Transverse colon (tissue), 4 donors: Measurements from ENCODE around the gene ADGRA1. TPM values are rescaled to one million over a fixed set of nuclear protein-coding genes. Genes with fewer than 3 reads are reported as not detected.

Experiments used
- DNase-seq: peaks from one replicate; pipeline ENCODE4 v3.0.0-alpha.2; 2019
- H3K27ac ChIP-seq, 4 donors: fragments of 200-600 bp; sonication (generic); 2 replicates each; pipeline ENCODE4 v1.5.1; 2016 to 2018; ENCODE audit warnings: inconsistent platforms in 4 of 4
- H3K27me3 ChIP-seq: fragments of 200-600 bp; sonication (generic); 2 replicates; pipeline ENCODE4 v1.5.1; 2017; ENCODE audit warnings: inconsistent platforms
- H3K36me3 ChIP-seq, 4 donors: fragments of 200-600 bp; sonication (generic); 2 replicates each; pipeline ENCODE4 v1.5.1; 2017 to 2019; ENCODE audit warnings: inconsistent platforms in 4 of 4
- H3K4me1 ChIP-seq, 4 donors: fragments of 200-600 bp; sonication (generic); 2 replicates each; pipeline ENCODE4 v1.5.1; 2017 to 2020; ENCODE audit warnings: inconsistent platforms in 4 of 4
- H3K4me3 ChIP-seq, 4 donors: fragments of 200-600 bp; sonication (generic); 1 replicate in 1 of 4; 2 replicates in 3 of 4; pipeline versions ENCODE4 v1.5.1 to v1.6.1; 2017 to 2019; ENCODE audit warnings: inconsistent platforms in 4 of 4
- H3K9me3 ChIP-seq, 2 donors: fragments of 200-600 bp; sonication (generic); 2 replicates each; pipeline ENCODE4 v1.5.1; 2017 to 2019; ENCODE audit warnings: inconsistent platforms in 2 of 2
- EP300 ChIP-seq: sonication (generic); formaldehyde crosslinking; IDR thresholded peaks from one replicate; pipeline ENCODE4 v1.6.1; 2017; ENCODE audit warnings: antibody characterized with exemption, low read depth
- POLR2A ChIP-seq: fragments of 450-650 bp; IDR thresholded peaks from one replicate; pipeline ENCODE4 v1.6.1; 2016; ENCODE audit warnings: antibody characterized with exemption, mild to moderate bottlenecking, moderate library complexity
- POLR2AphosphoS5 ChIP-seq, 3 donors: sonication (generic); formaldehyde crosslinking; IDR thresholded peaks; one replicate each; pipeline ENCODE4 v1.6.1; 2016; ENCODE audit warnings: antibody characterized with exemption in 3 of 3
- WGBS, 2 donors: methylation state at CpG; one replicate each; pipeline ENCODE4 v1.1.5; 2018; ENCODE audit warnings: low coverage in 1 of 2; 5-methylcytosine and 5-hydroxymethylcytosine counted together
- in situ Hi-C, 4 donors: fragments of 200-750 bp; cut with MboI; loops; one replicate each; pipeline versions ENCODE4 v1.15.0 to v1.15.1; 2017; ENCODE audit warnings: low sequenced_read_pairs in 3 of 4, low pct_ligation_motif_present in 1 of 4, low pct_unique_long_range_greater_than_20kb in 1 of 4
- intact Hi-C: fragments of 100-400 bp; cut with DNase I; formaldehyde crosslinking; loops from one replicate; pipeline ENCODE4 v1.15.1; 2023; ENCODE audit warnings: low total_unique reads
- total RNA-seq, 4 donors: library from RNA; depleted of rRNA; stranded (reverse); fragments of >200 nt; gene quantifications; one replicate each; pipeline ENCODE4 v1.1.0, GENCODE V29; 2016
- TF ChIP-seq, protein P1 (sequence below), 5 experiments: fragments of 200-600 bp in 3 of 5; fragments of 450-650 bp in 2 of 5; sonication (generic) in 3 of 5; IDR thresholded peaks; 1 replicate in 2 of 5; 2 replicates in 3 of 5; pipeline ENCODE4 v1.5.1; 2016 to 2017; ENCODE audit warnings: antibody characterized with exemption in 5 of 5, inconsistent platforms in 3 of 5, mild to moderate bottlenecking in 2 of 5, moderate library complexity in 1 of 5

ADGRA1 gene
- total RNA-seq, 4 donors from 2014 or later, result 0.16 TPM; not detected in 3

DNA sequence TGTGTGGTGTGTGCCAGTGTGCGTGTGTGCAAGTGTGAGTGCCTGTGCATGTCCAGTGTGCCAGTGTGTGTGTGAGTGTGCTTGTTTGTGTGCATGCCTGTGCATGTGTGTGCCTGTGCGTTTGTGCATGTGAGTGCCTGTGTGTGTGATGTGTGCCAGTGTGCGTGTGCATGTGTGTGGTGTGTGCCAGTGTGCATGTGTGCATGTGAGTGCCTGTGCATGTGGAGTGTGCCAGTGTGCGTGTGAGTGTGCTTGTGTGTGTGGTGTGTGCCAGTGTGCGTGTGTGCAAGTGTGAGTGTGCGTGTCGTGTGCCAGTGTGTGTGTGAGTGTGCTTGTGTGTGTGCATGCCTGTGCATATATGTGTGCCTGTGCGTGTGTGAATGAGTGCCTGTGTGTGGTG is 33.8 kb downstream of the ADGRA1 start:
- peaks cover 25% of the 10 kb centered on the region for H3K27me3 ChIP-seq
- DNase-seq, result no peak
- H3K9me3 ChIP-seq, result no peaks in the 10 kb centered on the region
- no peaks in the 10 kb centered on the region for H3K36me3 ChIP-seq
- no peaks in the 10 kb centered on the region for H3K4me1 ChIP-seq
- intact Hi-C loops, result no loop called here
- in situ Hi-C loops, result loop anchor here in 2 of 4 donors (25.0 kb wide), 1 partner anchor 184 kb away; the partner anchor contains the start of gene CFAP46 (in 2 of the 2)
- H3K4me3 ChIP-seq, result no peak overlapping the region
- no peak overlapping the region for H3K27ac ChIP-seq
- 90 to 95% methylated on average over 2 to 8 of the region's 8 CpGs for WGBS, 2 donors
- TF ChIP-seq POLR2AphosphoS5 (IDR thresholded peaks at IDR 0.05) (no peak), EP300 (no peak), POLR2A (no peak)
- TF ChIP-seq, protein P1, sequence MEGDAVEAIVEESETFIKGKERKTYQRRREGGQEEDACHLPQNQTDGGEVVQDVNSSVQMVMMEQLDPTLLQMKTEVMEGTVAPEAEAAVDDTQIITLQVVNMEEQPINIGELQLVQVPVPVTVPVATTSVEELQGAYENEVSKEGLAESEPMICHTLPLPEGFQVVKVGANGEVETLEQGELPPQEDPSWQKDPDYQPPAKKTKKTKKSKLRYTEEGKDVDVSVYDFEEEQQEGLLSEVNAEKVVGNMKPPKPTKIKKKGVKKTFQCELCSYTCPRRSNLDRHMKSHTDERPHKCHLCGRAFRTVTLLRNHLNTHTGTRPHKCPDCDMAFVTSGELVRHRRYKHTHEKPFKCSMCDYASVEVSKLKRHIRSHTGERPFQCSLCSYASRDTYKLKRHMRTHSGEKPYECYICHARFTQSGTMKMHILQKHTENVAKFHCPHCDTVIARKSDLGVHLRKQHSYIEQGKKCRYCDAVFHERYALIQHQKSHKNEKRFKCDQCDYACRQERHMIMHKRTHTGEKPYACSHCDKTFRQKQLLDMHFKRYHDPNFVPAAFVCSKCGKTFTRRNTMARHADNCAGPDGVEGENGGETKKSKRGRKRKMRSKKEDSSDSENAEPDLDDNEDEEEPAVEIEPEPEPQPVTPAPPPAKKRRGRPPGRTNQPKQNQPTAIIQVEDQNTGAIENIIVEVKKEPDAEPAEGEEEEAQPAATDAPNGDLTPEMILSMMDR (IDR thresholded peaks at IDR 0.05), result no peak

DNA sequence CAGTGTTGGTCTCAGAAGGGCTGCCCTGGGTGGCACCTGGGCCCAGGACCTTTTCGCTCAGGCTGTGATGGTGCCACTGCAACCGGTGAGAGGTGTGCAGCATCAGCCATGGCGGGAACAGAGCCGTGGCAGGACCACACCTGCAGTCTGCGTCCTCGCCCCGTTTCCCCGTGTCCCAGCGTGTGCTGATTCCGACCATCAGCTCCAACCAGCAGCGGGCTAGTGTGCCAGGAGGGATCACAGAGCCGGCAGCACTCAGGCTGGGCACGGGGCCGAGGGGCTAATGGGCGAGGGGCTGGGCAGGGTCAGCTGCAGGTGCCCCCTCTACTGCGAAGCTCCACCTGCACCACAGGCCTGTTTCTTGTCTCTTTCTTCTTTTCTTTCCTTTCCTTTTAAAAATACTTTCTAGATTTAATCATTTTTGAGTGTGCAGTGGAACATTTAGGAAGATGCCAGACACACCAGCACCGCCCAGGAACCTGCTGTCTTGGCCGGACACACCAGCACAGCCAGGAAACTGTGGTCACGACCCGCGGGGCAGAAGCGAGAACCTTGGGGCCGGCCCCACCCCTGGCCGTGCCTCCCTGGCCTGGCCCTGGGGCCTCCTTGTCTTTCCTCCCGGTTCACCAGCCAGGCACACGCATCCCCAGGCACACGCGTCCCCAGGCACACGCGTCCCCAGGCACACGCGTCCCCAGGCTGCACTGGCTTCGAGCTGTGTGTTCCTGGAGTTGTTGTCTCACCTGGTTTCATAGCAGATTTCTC is 34.6 kb downstream of the ADGRA1 start:
- Histone ChIP-seq H3K27me3 (peaks cover 25% of the 10 kb centered on the region), H3K4me1 (no peaks in the 10 kb centered on the region), H3K27ac (no peak overlapping the region), H3K4me3 (no peak overlapping the region), H3K9me3 (no peaks in the 10 kb centered on the region), H3K36me3 (no peaks in the 10 kb centered on the region)
- in situ Hi-C loops, result loop anchor here in 2 of 4 donors (25.0 kb wide), 1 partner anchor 185 kb away; the partner anchor contains the start of gene CFAP46 (in 2 of the 2)
- WGBS, 2 donors, result 61 to 79% methylated on average over 4 to 33 of the region's 33 CpGs
- no peak for DNase-seq
- TF ChIP-seq EP300 (no peak), POLR2AphosphoS5 (IDR thresholded peaks at IDR 0.05) (no peak), POLR2A (no peak)
- TF ChIP-seq, protein P1 (IDR thresholded peaks at IDR 0.05), result no peak
- intact Hi-C loops, result no loop called here

DNA sequence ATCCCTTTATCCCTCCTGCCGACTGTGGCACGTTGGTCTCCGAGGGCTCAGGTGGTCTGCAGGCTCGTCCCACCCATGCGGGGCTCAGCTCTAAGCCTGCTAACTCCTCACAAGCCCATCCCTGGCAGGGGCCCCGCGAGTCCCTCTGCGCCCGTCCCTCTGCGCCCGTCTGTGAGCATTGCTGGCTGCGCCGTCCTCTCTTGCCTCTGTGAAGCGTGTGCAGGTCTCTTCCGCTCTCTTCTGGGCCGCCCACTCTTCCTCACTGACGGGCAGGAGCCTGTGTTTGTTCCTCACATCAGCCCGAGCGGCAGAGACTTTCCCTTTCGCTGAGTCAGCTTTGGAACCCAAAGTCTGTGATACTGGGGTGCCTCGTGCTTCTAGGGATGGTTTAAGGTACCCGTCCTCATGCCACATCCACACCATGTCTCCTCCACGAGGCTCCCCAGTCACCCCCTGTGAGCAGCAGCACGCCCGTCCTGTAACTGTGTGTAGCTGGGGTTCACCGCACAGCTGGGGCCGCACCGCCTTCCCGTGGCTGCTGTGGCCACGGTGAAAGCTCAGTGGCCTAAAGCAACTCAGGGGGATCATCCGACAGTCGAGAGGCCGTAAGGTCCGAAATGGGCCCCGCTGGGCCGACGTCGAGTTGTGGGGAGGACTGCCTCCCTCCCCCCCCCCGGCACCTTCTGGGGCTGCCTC is 35.5 kb downstream of the ADGRA1 start:
- TF ChIP-seq POLR2AphosphoS5 (IDR thresholded peaks at IDR 0.05), result no peak
- no peak for TF ChIP-seq POLR2A
- no peak for DNase-seq
- in situ Hi-C loops (loop anchor here in 2 of 4 donors (25.0 kb wide), 1 partner anchor 186 kb away; the partner anchor contains the start of gene CFAP46 (in 2 of the 2)), intact Hi-C loops (no loop called here)
- 74% methylated on average over 38 of the region's 39 CpGs; no CpG with 5 or more reads in 1 of the 2 donors for WGBS, 2 donors
- Histone ChIP-seq H3K27me3 (peaks cover 25% of the 10 kb centered on the region), H3K27ac (no peak overlapping the region), H3K9me3 (no peaks in the 10 kb centered on the region), H3K36me3 (no peaks in the 10 kb centered on the region), H3K4me1 (no peaks in the 10 kb centered on the region), H3K4me3 (no peak overlapping the region)

DNA sequence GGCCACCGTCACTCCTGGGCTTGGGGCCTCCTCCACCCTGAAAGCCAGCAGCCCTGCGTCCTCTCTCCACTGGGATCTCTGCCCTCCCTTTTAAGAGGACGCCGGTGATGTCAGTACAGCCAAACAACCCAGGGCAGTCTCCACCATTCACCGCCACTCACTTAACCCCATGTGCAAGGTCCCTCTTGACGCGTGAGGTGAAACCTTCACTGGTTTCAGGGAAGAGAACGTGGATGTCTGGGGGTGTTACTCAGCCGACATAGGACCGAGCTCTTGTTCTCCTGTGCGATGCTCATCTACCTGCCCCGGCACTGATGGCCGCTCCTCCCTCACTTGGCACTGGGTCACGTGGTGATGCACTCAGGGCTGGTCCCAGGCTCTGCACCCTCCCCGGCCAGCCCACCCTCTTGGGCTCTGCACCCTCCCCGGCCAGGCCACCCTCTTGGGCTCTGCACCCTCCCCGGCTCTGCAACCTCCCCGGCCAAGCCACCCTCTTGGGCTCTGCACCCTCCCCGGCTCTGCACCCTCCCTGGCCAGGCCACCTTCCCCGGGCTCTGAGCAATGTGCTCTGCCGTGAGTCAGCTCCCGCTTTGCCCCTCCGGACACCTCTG is 36.1 kb downstream of the ADGRA1 start:
- no peaks in the 10 kb centered on the region for H3K36me3 ChIP-seq
- no peaks in the 10 kb centered on the region for H3K9me3 ChIP-seq
- no peak overlapping the region for H3K4me3 ChIP-seq
- intact Hi-C loops (no loop called here), in situ Hi-C loops (loop anchor here in 2 of 4 donors (25.0 kb wide), 1 partner anchor 187 kb away; the partner anchor contains the start of gene CFAP46 (in 2 of the 2))
- H3K27ac ChIP-seq, result no peak overlapping the region
- TF ChIP-seq EP300 (no peak), POLR2AphosphoS5 (IDR thresholded peaks at IDR 0.05) (no peak), POLR2A (no peak)
- TF ChIP-seq, protein P1 (IDR thresholded peaks at IDR 0.05), result no peak
- peaks cover 25% of the 10 kb centered on the region for H3K27me3 ChIP-seq
- no peak for DNase-seq
- no peaks in the 10 kb centered on the region for H3K4me1 ChIP-seq
- 81 to 83% methylated on average over 10 to 22 of the region's 23 CpGs for WGBS, 2 donors
